Activated T-helper 9 cell treated with anti-CD3 and anti-CD28 coated beads, Interleukin-2, amount 50 U/mL, for 16 hours (primary cell): ENCODE measurements around the gene MYO10.
"Not testable (repeated sequence)": the region's sequence is repeated elsewhere in the genome, so short reads cannot be mapped to it uniquely, and the experiment has no call there.

Experiments
- DNase-seq: peaks from one replicate; pipeline ENCODE4 v3.0.0-alpha.2; 2020; ENCODE audit warnings: low read depth

MYO10 gene

DNA sequence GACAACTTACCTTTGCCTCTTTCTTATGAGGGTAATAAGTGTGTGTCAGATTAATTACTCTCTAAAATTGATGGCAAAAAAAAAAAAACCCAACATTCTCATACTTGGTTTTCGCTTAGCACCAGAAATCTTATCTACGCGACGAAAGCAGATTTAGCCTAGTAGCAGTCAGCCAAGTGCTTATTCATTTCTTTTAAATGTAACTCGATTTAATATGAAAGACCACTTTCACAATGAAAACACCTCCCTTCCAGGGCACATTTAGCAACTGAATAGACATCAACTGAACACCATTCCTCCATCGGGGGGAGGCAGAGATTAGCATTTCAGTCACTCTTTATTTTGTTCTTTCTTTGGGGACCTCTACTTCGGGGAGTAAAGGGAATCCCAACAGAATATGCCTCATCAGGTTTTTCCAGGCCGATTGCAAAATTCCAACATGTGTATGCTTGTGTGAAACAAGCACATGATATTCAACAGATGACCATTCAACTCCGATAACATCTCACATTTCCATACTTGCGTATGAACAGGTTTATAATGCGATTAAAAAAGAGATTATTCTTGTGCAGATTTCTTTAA, 195.2 kb downstream of the MYO10 start:
- no peak for DNase-seq

- no peak for DNase-seq
Observed at GRCh38 chr5:16740066-16740810, 195.8 kb downstream of the MYO10 start.

- not testable (repeated sequence) for DNase-seq
Observed at GRCh38 chr5:16738393-16738792, 197.7 kb downstream of the MYO10 start.

- DNase-seq, result no peak
Observed at GRCh38 chr5:16737620-16738364, 198.3 kb downstream of the MYO10 start.

- DNase-seq, result no peak
Observed at GRCh38 chr5:16737209-16737608, 198.9 kb downstream of the MYO10 start.

- no peak for DNase-seq
Observed at GRCh38 chr5:16736158-16736995, 199.7 kb downstream of the MYO10 start.

DNA sequence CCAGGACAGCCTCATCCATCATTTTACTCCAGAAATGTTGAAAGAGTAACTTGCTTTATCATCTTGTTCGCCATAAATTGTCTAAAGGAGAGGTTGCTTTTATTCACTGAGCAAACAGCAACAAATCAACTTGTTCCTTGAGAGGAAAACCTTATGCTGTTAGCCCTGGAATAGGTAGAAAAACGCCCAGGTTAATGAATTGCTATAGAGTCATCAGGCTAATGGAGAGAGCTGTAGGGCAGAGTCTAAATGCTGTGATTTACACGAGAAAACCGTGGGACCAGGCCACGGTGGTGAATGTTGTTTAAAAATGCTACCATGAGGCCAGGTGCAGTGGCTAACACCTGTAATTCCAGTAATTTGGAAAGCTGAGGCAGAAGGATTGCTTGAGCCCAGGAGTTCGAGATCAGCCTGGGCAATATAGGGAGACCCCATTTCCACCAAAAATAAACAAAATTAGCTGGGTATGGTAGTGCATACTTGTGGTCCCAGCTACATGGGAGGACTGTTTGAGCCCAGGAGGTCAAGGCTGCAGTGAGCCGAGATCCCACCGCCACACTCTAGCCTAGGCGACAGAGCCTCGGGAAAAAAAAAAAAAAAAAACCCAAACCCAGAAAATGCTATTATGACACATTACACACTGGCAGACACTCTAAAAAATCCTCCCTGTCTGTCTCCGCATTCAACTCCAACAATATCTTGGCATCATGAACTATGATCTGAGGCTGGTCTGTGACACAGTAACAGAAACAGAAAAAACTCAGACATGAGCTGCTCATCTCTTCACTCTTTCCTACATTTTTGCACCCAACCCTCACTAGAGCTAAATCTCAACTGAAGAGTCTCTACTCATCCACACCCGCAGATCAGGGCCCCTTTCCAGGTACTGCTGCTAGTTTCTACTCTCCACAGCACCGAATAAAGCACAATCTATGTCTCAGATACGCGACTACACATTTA, 200.7 kb downstream of the MYO10 start:
- DNase-seq, result no peak

DNA sequence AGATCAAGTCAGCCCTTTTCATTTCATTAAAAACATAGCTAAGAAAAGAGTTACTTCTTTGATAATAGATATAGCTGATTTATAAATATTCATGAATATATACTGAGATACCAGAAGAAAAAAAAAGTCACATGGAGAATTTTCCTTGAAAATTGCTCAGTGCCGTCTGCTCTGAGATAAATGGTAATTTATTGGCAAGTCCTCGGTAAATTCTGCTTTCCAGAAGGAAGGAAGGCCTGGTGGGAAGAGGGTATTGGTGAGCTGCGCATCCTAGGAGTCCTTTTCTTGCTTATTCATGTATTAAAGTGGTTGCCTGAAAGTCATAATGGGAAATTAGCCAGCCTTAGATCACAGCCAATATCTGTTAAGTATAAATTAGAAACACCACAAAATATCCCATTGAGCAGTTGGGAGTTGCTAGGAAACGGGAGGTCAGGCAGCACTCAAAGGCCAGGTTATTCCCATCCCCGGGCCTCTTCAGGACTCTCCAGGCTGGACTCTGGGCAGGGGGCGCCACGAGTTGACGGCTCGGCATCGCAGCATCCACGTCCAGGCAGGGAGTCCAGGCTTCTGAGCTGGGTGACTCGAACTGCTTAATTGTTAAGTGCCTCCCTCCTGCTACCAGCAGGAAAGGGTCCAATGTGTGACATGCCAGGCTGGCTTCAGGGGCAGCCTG, 202.6 kb downstream of the MYO10 start:
- DNase-seq, result no peak

- DNase-seq, result no peak
Observed at GRCh38 chr5:16732356-16732755, 203.7 kb downstream of the MYO10 start.

- DNase-seq, result no peak
Observed at GRCh38 chr5:16727755-16728325, 208.2 kb downstream of the MYO10 start.

- no peak for DNase-seq
Observed at GRCh38 chr5:16726538-16726946, 209.5 kb downstream of the MYO10 start.

GRCh38 chr5:16725575-16725974, 210.5 kb downstream of the MYO10 start:
- DNase-seq, result no peak

- no peak for DNase-seq
Observed at GRCh38 chr5:16723821-16724220, 212.3 kb downstream of the MYO10 start.

GRCh38 chr5:16722097-16722495, 214.0 kb downstream of the MYO10 start:
- no peak for DNase-seq

- no peak for DNase-seq
Observed at GRCh38 chr5:16721151-16722096, 214.7 kb downstream of the MYO10 start.

DNA sequence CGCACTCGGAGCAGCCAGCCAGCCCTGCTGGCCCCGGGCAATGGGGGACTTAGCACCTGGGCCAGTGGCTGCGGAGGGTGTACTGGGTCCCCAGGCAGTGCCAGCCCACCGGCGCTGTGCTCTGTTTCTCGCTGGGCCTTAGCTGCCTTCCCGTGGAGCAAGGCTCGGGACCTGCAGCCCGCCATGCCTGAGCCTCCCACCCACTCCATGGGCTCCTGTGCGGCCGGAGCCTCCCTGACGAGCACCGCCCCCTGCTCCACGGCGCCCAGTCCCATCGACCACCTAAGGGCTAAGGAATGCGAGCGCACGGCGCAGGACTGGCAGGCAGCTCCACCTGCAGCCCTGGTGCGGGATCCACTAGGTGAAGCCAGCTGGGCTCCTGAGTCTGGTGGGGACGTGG, 218.1 kb downstream of the MYO10 start:
- not testable (repeated sequence) for DNase-seq

GRCh38 chr5:16713386-16713928, 222.6 kb downstream of the MYO10 start:
- no peak for DNase-seq

- no peak for DNase-seq
Observed at GRCh38 chr5:16712620-16713019, 223.5 kb downstream of the MYO10 start.

DNA sequence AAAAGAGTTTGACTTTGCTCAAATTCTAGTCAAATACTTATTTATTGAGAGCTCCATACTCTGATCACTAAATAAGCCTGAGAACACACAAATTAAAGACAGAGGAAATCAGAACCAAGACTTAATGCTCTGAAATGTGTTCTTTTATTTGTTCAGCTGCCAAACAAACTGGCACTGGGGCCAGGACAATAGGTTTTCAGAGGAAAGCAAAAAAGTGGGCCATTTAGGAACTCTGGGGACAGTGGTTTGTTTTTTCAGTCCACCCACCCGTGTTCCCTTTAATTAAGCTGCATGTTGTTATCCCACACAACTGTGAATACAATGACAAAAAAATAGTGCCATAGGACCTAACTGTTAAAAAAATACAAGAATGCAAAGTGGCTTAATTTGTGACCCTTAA, 223.9 kb downstream of the MYO10 start:
- no peak for DNase-seq
